GM19395 (cell line): ENCODE measurements around the gene ADAM8.

ENCODE experiments used
- ATAC-seq: cut with Tn5 transposase; IDR thresholded peaks from one replicate; pipeline ENCODE4 v1.9.1; 2021; ENCODE audit warnings: mild to moderate bottlenecking, moderate library complexity; ENCODE audit not compliant: unreplicated experiment

The ADAM8 gene

DNA sequence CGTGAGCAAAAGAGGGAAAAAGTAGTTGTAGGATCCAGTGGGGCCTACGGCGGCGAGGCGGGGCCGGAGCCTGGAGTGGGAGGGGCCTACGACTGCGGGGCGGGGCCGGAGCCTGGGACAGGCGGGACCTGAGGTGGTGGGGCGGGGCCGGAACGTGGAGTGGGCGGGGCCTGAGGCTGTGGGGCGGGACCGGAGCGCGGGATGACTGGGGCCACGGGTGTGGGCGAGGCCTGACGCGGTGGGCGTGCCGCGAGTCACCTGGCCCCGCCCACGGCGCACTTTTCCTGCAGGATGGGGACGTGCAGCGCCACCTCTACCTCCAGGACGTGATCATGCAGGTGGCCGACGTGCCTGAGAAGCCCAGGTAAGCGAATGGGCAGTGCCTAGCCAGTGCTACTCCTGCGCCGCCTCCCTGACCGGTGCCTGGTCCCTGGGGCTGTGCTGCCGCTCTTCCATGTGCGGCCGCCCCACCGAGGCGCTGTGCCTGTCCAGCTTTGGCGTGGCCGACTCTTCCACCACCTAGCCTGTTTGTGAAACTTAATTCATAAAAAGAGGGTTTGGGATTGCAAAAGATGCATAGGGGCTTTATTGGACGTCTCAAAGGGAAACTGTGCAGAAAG is 32.5 kb upstream of the ADAM8 start:
- ATAC-seq = peak; percentile 71

DNA sequence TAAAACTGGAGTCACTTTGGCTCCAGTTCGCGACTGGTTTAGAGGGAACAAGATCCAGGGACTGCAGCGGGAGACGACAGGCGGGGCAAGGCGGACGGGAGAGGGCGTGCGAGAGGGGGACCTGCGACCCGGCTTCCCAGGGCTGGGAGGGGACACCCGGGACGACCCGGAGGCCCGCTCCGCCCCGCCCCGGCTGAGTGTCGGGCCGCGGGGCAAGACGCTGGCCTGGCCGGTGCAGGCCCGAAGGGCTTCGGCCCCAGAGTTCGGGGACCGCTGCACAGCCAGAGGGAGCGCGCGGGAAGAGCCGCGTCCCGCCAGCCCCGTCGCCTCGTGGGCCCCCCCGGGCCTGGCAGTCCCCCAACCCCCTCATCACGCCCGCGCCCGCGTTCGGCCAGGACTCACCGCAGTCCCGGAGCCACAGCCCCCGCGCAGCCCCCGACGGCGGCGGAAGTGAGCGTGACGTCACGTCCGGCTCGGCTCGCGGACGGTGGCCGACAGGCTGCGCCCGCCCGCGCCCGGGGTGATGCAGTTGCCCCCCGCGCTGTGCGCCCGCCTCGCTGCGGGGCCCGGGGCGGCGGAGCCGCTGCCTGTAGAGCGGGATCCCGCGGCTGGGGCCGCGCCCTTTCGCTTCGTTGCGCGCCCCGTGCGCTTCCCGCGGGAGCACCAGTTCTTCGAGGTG is 31.9 kb upstream of the ADAM8 start, which contains the start of the genes TUBGCP2 and ZNF511:
TSS of gene TUBGCP2 (minus strand) at position 452 of the 679 bp plus-strand sequence. CDS start 5,931 bp downstream, outside the sequence.
TSS of gene ZNF511 (plus strand) at position 494 of the 679 bp plus-strand sequence. CDS start at position 524, 30 bp downstream.
- ATAC-seq = peak; percentile 80

DNA sequence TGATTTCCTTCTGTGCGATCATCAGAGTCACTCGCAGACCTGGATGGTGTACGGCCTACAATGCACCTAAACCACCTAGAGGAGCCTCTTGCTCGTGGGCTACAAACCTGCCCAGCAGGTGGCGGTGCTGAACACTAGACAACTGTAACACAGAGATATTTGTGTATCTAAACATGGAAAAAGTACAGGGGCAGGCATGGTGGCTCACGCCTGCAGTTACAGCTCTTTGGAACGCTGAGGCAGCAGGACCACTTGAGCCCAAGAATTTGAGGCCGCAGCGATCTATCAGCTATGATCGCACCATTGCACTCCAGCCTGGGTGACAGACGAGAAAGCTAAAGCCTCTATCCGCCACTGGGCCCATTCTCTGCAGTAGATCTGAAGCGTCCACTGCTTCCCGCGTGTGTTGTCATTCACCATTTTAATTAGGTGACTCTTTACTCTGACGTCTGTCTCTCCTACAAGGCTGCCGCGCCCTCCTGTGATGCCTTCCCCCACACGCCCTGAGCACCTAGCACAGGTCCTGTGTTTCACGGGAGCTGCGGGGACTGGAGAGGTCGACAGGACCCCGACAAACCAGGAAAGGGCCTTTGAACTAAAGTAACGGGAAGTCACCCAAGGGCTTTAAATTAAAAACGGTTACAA is 31.2 kb upstream of the ADAM8 start:
- peak; percentile 50 for ATAC-seq

DNA sequence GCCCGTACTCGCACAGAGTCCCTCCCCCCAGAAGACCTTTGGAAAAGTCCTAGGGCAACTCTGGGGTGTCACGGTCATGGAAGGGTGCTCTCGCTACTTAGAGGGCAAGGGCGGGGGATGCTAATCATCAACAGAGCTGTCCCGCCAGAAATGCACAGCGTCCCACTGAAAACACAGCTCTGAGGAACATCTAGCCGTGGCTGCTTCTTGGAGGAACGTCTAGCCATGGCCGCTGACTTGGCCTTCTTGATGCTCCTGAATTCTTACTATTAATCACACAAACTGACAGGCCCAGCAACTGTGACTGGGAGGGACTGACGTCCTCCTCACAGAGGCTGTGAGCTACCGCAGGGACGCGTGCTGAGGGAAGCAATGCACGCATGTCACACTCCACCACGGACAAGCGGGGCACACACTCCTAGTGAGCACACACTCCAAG is 30.3 kb upstream of the ADAM8 start:
- ATAC-seq = no peak

DNA sequence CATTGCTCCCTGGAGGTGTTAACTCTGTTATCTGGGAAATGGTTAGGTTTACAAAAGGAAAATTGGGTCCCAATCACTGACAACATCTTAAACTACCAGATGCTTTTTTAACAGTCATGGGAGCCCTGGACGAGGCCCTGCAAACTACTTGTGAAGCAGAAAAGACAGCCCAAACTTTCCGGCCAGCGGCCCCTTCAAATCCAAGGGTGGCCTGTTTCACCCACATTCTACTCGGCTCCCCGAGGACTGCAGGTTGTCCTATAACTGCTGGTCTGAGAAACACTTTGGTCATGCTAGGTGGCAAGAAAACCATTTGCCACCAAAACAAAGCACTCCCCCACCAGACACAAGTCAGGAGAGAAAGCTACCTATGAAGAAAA is 29.4 kb upstream of the ADAM8 start:
- ATAC-seq = no peak

GRCh38 chr10:133303206-133303605 is 26.5 kb upstream of the ADAM8 start:
- no peak for ATAC-seq

DNA sequence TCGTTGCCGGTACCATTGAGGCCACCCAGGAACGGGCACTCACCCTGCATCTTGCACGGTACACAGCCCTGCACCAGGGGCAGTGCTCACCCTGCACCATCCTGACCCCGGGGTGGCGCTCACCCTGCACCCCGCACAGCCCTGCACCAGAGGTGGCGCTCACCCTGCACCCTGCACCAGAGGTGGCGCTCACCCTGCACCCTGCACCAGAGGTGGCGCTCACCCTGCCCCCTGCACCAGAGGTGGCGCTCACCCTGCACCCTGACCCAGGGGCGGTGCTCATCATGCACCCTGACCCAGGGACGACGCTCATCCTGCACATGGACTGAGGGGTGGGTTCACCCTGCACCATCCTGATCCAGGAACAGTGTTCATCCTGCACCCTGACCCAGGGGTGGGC is 25.6 kb upstream of the ADAM8 start:
- ATAC-seq = no peak

GRCh38 chr10:133299738-133300137 is 23.1 kb upstream of the ADAM8 start:
- no peak for ATAC-seq

DNA sequence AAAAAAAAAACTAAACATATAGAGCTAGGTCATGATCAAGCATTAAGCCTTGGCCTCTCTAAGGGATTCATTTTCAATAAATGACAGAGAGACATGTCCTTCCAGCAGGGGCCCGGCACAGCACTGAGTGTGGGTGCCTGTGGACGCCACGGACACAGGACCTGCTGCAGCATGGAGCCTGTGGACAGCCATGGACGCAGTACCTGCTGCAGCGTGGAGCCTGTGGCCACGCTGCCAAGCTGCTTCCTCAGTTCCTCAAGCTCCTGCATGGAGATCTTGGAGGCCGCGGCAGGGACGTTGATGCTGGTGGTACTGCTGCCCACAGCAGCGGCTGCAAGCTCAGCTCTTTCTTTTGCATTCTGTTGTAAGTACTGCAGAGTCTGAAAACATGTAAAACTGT is 22.6 kb upstream of the ADAM8 start:
- ATAC-seq = no peak

- no peak for ATAC-seq
Observed at GRCh38 chr10:133298466-133298865, 21.8 kb upstream of the ADAM8 start.

GRCh38 chr10:133297504-133297903 is 20.8 kb upstream of the ADAM8 start:
- ATAC-seq = no peak

DNA sequence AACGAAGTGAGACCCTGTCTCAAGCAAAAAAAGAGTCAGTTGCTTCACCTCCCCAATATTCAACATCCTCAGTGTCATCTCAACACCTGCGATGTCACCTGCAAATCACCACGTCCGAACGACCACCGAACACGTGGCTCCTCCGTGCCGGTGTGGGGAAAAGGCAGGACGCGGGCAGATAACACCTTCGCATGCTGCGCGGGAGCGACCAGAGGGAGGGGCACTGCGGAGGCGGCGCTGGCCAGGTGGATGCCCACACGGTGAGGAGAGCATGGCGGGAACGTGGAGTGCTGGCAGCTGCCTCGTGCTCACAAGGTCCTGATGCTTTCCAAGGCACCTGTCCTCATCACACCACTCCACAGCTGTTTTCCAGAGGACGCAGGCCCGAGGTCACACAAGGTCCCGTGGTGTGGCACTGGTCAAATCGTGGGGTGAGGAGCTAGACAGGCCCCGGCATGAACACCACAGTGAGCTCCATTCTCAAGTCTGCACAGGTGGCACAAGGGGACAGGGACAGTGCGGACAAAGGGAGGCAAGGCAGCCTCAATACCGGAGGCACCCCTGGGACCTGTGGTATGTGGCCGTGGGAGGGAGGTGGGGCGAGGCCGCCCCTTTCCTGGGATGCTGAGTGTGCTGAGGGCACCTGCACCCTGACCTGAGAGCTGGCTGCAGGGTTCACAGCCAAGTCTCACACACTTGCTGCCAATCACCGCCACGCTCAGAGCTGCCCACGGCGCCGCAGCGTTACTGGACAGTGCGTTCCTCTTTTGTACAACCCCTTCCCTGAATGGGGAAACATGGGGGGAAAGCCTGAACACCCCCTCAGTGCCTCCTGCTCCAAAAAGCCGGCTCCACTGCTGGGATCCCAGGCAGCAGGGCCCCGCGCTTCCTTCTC is 19.0 kb upstream of the ADAM8 start:
- no peak for ATAC-seq

- ATAC-seq = no peak
Observed at GRCh38 chr10:133294189-133294588, 17.5 kb upstream of the ADAM8 start.

DNA sequence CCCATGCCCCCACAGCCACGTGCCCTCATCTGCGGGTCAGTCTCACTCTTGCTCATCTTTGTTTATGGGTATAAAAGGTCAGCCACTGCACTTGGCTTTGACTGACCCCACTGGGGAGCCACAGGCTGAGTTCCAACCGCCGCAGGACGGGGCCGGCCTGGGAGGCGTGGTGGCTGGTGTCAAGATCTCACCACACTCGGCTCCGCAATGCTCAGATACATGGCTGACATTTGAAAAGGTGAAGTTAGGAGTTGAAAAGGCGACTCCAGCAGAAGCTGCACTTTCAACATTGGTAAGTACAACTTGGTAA is 17.1 kb upstream of the ADAM8 start:
- no peak for ATAC-seq

DNA sequence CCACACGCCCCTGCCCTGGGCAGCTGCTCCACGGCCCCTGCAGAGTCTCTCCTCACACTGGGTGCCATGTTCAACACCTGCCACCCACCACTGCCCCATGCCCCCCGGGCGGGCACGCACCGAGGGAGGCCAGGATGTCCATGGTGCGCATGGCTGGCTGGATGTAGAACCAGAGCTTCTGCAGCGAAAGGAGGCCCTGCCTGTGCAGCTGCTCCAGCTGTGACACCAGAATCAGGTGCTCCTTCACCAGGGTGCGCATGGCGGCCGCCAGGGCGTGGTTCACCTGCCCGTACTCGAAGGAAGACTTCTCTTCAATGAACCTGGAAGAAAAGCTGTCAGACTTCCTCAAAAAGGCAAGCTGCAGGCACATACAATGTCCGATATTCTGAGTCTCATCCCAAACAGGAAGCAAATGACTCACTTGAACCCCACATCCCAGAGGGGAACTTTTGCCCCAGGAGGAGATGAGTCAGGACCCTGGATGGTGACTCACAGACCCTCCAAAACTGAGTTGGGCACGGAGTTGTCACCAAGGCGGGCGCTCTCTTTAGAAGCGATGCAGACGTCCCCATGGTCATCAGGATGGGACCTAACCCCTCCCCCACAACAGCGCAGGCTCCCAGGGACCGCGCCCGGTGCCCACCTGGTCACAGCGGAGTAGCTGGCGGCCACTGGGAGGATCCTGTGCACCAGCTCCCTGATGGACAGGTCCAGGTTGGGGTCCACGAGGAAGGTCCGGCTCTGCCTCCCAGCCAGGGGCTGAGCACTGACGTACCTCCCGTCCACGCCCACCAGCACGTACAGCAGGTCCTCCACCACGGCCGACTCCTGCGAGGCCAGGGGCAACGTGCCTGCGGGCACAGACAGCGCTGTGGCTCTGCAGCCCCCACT is 16.5 kb upstream of the ADAM8 start:
- no peak for ATAC-seq

- ATAC-seq = no peak
Observed at GRCh38 chr10:133289761-133290160, 13.1 kb upstream of the ADAM8 start.

DNA sequence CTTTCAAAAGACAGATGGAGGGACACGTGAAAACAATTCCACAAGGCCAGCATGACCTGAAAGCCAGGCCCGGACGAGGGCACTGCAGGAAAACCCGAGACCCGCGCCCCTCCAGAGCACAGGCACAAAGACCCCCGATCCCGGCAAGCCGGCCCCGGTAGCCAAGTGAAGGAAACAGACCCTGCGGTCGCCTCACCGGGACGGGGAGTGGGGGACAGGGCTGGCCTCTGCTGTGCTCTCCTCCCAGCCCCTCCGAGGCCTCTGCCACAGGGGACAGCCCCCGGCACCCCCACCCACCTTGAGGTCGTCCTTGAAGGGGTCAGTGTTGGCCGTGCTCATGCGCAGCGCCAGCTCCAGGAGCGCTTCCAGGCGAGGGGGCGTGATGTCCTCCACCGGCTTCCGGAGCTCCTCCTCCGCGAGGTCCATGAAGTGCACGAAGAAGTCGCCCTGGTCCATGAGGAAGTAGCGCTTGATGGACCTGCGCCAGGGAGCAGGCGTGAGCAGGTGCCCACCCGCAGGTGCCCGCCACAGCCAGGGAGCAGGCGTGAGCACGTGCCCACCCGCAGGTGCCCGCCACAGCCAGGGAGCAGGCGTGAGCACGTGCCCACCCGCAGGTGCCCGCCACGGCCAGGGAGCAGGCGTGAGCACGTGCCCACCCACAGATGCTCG is 11.3 kb upstream of the ADAM8 start:
- no peak for ATAC-seq

GRCh38 chr10:133286366-133286765 is 9.7 kb upstream of the ADAM8 start:
- ATAC-seq = no peak

- ATAC-seq = no peak
Observed at GRCh38 chr10:133285217-133285616, 8.5 kb upstream of the ADAM8 start.

GRCh38 chr10:133283931-133284330 is 7.3 kb upstream of the ADAM8 start:
- no peak for ATAC-seq
